ENCODE results near the gene MYCN.
"Not testable (repeated sequence)": the region's sequence is repeated elsewhere in the genome, so short reads cannot be mapped to it uniquely, and the experiment has no call there.

The MYCN gene

GRCh38 chr2:15939854-15940660, at the start of gene MYCN:
TSS of gene MYCN (plus strand) at chr2:15940550. CDS start at chr2:15942065, 1,515 bp downstream.
- DNase-seq (ENCODE audit: extremely low read depth in 1 of 2, low read depth in 1 of 2), result no peak

- no peak for DNase-seq (ENCODE audit: extremely low read depth in 1 of 2, low read depth in 1 of 2)
These were observed 49.1 kb upstream of the MYCN start for GRCh38 chr2:15890936-15891905.

- no peak for DNase-seq (ENCODE audit: extremely low read depth in 1 of 2, low read depth in 1 of 2)
These were observed 48.0 kb upstream of the MYCN start for GRCh38 chr2:15892151-15892880.

- no peak for DNase-seq (ENCODE audit: extremely low read depth in 1 of 2, low read depth in 1 of 2)
These were observed 47.3 kb upstream of the MYCN start for GRCh38 chr2:15893085-15893484.

GRCh38 chr2:15893689-15894480, 46.5 kb upstream of the MYCN start:
- no peak for DNase-seq (ENCODE audit: extremely low read depth in 1 of 2, low read depth in 1 of 2)

GRCh38 chr2:15894481-15895144, 45.7 kb upstream of the MYCN start:
- DNase-seq (ENCODE audit: extremely low read depth in 1 of 2, low read depth in 1 of 2), result no peak

- DNase-seq (ENCODE audit: extremely low read depth in 1 of 2, low read depth in 1 of 2), result no peak
These were observed 44.5 kb upstream of the MYCN start for GRCh38 chr2:15895615-15896469.

GRCh38 chr2:15896859-15897258, 43.5 kb upstream of the MYCN start:
- DNase-seq (ENCODE audit: extremely low read depth in 1 of 2, low read depth in 1 of 2), result no peak

GRCh38 chr2:15897431-15898098, 42.8 kb upstream of the MYCN start:
- no peak for DNase-seq (ENCODE audit: extremely low read depth in 1 of 2, low read depth in 1 of 2)

GRCh38 chr2:15899327-15899612, 41.1 kb upstream of the MYCN start:
- no peak for DNase-seq (ENCODE audit: extremely low read depth in 1 of 2, low read depth in 1 of 2)

GRCh38 chr2:15899751-15900493, 40.4 kb upstream of the MYCN start:
- no peak for DNase-seq (ENCODE audit: extremely low read depth in 1 of 2, low read depth in 1 of 2)

GRCh38 chr2:15901095-15901807, 39.1 kb upstream of the MYCN start:
- no peak for DNase-seq (ENCODE audit: extremely low read depth in 1 of 2, low read depth in 1 of 2)

GRCh38 chr2:15901808-15902130, 38.6 kb upstream of the MYCN start:
- DNase-seq (ENCODE audit: extremely low read depth in 1 of 2, low read depth in 1 of 2), result no peak

GRCh38 chr2:15903910-15904309, 36.4 kb upstream of the MYCN start:
- DNase-seq (ENCODE audit: extremely low read depth in 1 of 2, low read depth in 1 of 2), result not testable (repeated sequence)

- no peak for DNase-seq (ENCODE audit: extremely low read depth in 1 of 2, low read depth in 1 of 2)
These were observed 35.1 kb upstream of the MYCN start for GRCh38 chr2:15905267-15905645.

- no peak for DNase-seq (ENCODE audit: extremely low read depth in 1 of 2, low read depth in 1 of 2)
These were observed 34.3 kb upstream of the MYCN start for GRCh38 chr2:15905986-15906491.

- DNase-seq (ENCODE audit: extremely low read depth in 1 of 2, low read depth in 1 of 2), result no peak
These were observed 33.6 kb upstream of the MYCN start for GRCh38 chr2:15906778-15907177.
